HG02938 (cell line): ENCODE results near the gene CBARP.

Experiments used
- ATAC-seq: cut with Tn5 transposase; IDR thresholded peaks from one replicate; pipeline ENCODE4 v1.9.1; 2021; ENCODE audit warnings: mild to moderate bottlenecking, moderate library complexity; ENCODE audit not compliant: unreplicated experiment

The CBARP gene, protein sequence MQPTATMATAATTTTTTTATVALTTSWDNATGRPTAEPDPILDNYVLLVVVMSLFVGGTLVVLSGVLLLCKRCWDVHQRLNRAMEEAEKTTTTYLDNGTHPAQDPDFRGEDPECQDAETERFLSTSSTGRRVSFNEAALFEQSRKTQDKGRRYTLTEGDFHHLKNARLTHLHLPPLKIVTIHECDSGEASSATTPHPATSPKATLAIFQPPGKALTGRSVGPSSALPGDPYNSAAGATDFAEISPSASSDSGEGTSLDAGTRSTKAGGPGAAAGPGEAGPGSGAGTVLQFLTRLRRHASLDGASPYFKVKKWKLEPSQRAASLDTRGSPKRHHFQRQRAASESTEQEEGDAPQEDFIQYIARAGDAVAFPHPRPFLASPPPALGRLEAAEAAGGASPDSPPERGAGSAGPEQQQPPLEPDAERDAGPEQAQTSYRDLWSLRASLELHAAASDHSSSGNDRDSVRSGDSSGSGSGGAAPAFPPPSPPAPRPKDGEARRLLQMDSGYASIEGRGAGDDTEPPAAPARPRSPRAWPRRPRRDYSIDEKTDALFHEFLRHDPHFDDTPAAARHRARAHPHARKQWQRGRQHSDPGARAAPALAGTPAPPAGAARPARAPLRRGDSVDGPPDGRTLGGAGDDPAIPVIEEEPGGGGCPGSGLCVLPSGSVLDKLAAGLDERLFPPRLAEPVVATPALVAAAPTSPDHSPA

GRCh38 chr19:1237754-1238368 is at the start of gene CBARP:
Gene CBARP, minus strand, starts transcription at chr19:1238005. Its CDS starts 1,905 bp downstream, at chr19:1236100.
- no peak for ATAC-seq

DNA sequence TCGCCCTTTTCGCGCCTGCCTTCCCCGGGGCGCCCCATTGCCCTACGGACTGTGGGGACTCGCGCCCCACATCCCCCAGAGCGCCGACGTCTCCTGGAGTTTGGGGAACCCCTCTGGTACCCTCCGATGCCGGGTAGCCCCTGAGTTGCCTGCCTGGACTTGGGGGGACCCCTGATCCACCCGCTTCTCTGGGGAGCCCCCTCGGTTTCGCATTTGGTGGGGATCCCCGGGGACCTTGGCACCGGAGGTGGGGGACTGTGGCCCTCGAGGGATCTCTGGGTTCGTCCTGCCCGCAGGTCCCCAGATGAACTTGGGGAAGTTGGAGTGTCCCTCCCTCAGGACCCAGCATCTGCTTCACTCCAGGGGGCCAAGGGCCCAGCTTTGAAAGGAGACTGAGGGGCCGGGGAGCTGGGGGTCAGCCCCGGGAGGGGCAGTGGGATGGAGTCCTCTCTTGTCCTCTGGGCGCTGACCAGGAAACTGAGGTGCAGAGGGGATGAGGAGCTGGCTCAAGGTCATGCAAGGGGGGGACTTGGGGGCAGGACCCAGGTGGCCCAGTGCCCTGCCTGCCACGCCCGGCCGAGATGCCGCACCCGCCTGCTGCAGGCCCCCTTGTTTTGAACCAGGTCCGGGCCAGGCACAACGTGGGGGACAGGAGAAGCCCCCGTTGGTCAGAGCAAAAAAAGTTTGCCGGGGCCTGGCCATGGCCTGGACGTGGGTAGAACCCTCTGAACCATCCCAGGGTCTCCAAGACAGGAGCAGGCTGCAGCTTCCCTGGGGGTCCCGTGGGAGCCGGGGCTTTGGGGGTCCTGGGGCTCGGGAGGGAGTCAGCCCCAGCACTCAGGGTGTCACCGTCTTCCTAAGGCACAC is 48.9 kb upstream of the CBARP start:
- no peak for ATAC-seq

DNA sequence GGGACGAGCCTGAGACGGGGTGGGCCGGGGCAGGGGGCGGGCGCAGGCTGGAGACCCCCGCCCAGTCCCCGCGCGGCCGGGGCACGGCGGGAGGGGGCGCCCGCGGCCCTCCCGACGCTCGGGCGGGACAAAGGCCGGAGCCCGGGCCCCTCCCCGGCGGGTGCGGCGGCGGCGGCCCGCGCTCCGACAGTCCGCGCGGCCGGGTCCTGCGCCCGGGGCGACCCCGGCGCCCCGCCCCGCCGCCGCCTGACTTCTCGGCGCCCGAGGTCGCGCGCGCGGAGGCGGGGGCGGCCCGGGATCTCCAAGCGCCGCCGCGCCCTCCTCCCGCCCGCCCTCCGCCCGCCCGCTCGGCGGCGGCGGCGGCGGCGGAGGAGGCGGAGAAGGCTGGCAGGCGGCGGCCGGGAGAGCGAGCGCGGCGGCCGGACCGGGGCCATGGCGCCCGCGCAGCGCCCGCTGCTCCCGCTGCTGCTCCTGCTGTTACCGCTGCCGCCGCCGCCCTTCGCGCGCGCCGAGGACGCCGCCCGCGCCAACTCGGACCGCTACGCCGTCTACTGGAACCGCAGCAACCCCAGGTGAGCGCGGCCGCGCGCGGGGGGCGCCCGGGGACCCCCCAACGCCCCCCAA is 48.0 kb upstream of the CBARP start, which contains the start of gene EFNA2:
TSS of gene EFNA2 (plus strand) at position 137 of the 624 bp plus-strand sequence. CDS start at position 433, 296 bp downstream.
- no peak for ATAC-seq

- no peak for ATAC-seq
These were observed 47.4 kb upstream of the CBARP start for GRCh38 chr19:1284979-1285736.

DNA sequence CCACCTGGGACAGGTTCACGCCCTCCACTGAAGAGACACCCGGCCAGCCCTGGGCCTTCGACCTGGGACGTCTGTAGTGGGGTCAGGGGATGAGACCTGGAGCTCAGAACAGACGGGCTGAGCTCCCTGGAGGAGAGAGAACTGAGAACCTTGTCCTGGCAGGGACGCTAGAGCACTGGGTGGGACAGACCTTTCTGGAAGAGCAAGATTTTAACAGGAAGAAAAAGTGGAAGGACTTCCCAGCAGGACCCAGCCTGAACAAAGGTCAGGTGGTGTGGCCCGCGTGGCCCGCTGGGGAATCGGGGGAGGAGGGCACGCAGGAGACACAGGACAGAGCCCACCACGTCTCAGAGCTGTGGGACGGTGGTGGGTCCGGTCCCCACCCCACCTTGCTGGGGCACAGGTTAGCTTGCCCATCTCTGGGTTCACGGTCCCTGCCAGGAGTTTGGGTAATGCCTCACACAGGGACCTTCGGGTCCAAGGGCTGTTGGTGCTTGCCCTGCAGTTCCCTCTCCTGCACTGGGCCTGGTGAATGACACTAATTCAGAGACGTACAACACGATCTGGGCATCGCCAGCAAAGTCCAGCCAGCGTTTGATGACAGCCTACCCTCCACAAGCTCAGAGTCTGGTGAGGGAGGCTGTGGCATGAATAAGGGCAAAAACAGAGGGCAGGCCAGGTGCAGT is 46.6 kb upstream of the CBARP start:
- ATAC-seq = no peak

GRCh38 chr19:1283917-1284292 is 46.1 kb upstream of the CBARP start:
- ATAC-seq = no peak

GRCh38 chr19:1283207-1283916 is 45.6 kb upstream of the CBARP start:
- ATAC-seq = no peak

DNA sequence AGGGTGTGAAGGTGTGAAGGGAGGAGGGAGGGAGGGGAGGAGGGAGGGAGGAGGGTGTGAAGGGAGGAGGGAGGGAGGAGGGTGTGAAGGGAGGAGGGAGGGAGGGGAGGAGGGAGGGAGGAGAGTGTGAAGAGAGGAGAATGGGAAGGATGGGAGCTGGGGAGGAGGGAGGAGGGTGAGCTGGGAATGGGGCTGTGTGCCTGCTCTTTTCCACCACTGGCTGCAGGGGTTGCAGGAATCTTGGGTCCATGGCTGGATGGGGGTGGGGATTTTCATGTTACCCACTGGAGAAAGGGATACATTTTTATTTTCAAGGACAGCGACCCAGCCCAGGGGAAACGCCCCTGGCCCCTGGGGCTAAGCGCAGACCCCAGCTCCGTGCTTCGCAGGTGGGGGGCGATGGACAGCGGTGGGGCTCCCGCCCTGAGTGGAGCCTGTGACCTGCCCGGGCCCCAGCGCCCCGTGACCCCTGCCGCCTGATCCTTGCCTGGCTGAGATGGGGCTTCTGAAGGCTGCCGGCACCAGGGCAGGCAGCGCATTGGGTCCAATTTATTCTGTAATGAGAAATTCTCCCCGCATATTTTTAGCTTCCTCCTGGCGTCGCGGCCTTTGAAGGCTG is 44.9 kb upstream of the CBARP start:
- ATAC-seq = no peak

DNA sequence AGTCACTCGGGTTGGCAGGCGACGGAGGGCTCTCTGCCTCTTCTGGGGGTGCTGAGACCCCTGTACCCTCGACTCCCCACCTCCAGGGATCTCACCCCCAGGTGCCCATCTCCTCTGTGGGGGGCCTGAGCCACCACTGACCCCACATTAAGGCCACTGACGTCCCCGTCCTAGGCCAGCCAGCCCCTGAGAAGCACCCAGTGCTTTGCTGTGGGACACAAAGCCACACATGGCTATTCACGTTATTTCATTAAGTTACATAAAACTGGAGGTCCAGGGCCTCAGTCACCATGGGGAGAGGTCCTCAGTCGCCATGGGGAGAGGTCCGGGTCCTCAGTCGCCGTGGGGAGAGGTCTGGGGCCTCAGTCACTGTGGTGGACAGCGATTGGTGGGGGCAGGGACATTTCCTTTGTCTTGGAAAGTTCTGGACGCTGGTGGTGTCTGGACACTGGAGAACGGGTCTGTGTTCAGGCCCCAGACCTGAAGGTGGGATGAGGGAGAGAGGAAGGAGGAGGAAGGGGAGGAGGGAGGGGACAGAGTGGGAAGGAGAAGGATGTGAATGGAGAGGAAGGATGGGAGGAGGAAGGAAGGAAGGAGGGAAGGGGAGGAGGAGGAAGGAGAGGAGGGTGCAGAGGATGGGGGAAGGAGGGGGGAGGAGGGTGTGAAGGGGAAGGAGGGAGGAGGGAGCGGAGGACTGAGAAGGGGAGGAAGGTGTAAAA is 43.9 kb upstream of the CBARP start:
- ATAC-seq = no peak

DNA sequence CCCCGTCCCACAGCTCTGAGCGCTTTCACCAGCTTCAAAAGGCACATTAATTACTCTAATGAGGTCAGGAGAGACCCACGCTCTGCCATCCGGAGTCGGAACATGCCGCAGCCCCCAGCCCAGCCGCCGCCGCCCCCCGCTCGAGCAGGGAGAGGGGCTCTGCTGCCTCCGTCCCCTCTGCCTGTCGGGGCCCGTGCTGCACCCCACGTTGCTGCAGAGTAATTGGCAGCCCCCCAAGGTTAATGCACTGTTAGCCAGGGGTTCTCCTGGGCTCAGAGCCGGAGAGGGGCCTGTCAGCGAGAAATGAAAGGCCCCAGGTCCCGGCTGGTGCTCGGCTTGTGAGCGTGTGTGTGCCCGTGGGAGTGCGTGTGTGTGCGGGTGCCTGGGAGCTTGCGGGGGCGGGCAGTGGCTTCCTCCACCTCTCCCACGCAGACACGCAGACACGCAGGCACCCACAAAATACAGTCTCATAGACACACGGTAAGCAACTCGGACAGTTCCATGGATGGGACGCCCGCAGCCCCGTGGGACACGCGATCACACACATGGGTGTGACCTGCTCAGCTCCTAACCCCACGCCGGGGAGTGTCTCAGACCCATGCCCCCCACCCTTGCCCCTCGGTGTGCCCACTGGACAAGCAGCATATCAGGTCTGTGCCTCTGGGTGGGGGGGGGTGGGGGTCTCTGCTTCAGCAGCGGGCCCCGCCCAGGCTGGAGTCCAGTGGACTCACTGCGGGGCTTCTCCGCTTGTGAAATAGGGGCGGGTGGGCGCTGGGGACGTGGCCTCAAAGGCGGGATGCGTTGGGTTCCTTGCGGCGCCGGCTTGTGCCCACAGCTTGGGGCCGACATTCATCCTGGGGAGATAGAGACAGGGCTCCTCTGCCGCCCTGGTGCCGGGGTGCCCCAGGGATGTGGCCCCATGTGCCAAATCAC is 43.1 kb upstream of the CBARP start:
- no peak for ATAC-seq

DNA sequence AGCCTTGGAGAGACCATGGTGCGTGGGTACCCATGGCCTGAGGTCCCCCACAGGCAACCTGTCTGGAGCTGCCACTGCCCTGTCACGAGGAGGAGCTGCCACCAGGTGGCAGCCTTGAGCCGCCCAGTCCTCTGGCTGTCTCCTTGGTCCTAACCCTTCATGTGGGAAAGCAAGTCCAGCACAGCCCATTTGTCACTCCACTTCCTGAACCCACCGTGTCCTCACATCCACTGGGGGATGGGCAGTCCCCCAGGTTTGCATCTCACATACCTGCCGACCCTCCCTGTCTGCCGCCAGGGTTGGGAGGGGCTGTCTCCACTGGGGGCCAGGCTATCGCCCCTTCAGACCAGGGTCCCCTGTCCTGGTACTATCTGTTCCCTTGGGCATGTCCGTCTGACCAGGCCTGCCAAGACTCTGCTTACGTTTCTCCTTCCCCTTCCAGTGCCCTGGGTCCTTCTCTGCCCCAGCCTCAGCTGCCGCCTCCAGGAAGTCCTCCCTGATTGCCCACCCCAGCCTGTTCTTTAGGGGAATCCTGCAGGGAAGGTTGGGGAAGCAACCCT is 42.1 kb upstream of the CBARP start:
- ATAC-seq = no peak

DNA sequence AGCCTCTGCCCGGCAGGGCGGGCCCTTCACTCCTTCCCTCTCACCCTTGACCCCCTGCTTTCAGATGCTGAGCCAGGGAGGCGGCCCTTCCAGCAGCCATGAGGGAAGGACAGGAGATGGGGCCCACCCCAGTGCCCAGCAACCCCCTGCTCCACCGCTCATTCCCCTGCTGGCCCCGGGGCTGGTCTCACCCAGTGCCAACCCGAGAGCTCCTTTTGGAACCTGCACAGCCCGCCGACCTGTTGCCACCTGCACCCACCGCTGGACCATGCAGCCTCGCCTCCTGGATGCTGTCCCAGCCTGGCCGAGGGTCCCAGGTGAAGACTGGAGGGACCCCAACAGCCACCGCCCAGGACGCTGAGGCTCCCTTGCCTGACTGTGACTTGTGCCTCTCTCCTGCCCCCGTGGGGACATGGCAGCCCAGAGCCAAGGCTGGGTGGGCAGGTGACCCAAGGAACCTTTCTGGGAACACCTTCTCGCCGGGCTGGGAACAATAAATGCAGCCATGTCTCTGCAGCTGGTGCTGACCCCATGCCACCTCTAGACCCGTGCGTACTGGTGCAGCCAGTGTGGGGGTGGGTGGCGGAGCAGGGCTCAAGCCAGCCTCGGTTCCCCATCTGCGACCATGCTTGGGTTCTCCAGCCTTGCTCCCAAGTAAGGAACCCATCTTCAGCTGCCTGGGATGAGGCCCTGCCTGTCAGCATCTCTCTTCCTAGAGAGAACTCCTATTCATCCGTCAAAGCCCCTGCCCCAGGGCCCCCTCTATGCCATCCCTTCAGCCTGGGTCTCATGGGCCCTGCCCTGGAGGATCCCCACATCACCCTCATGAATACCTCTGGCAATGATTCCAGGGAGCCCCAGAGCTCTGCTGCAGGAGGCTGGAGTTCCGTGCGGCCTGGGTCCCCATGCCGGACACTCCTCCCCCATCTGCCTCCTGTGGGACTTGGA is 41.2 kb upstream of the CBARP start:
- no peak for ATAC-seq

DNA sequence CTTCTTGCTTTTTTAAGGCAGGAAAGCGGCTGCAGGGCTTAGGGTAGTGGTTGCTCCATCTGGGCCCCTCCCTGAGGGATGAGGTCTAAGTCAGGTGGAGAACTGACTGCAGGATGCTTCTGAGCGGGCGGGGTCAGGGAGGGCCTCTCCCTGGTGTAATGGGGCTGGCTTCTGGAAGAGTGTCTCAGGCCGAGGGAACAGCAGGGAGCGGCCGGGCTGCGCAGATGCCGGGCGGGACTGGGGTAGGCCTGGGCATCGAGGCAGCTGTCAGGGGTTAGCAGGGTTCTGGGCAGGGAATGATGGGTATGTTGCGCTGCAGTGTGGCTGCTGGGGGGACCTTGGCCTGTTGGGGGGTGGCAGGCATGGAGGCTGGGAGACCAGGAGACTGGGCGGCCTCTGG is 40.3 kb upstream of the CBARP start:
- no peak for ATAC-seq

DNA sequence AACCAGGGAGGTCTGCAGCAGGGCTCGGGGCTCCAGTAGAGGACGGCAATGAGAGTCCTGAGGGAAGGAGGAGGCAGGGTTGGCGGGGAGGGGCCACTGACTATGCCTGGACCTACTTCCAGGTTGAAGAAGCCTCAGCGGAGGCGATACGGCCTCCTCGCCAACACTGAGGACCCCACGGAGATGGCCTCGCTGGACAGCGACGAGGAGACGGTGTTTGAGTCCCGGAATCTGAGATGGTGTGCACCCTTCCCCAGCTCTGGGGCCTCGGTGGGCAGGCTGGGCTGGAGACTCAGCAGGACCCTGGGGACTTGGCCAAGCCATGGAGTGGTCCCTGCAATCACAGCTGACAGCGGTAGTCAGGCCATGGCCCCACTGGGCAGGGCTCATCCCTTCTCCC is 39.3 kb upstream of the CBARP start:
- no peak for ATAC-seq

DNA sequence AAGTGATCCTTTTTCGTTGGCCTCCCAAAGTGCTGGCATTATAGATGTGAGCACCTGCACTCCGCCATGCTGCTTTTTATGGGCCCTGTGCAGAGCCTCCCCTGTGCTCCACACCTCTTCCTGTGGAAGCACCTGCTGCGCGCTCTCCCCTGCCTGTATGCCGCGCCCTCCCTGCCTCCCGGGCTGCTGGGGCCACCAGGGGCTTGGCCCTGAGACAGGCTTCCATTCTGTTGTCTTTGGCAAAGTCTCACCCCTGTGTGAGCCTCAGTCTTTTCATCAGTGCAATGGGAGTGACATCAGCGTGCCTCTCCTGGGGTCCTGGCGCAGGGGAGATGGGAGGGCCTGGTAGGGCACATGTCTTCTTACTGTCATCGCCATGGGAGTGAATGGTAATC is 38.8 kb upstream of the CBARP start:
- ATAC-seq = no peak
